ENCODE results near the gene ARID2.

- TF ChIP-seq SP1 (IDR thresholded peaks at IDR 0.05) (no peak), CTCF (IDR thresholded peaks at IDR 0.05; ENCODE audit: low read depth, low read length, missing input control) (no peak), MAX (IDR thresholded peaks at IDR 0.05) (no peak), ATF3 (IDR thresholded peaks at IDR 0.05) (no peak), YY1 (IDR thresholded peaks at IDR 0.05) (no peak), HNF4G (IDR thresholded peaks at IDR 0.05) (no peak), FOXA2 (IDR thresholded peaks at IDR 0.05) (no peak), FOXA1 (IDR thresholded peaks at IDR 0.05) (no peak), ZBTB33 (IDR thresholded peaks at IDR 0.05) (no peak), RAD21 (IDR thresholded peaks at IDR 0.05) (no peak), REST (IDR thresholded peaks at IDR 0.05) (no peak), EGR1 (IDR thresholded peaks at IDR 0.05; ENCODE audit: low read depth in 2 of 2) (no peak), JUND (IDR thresholded peaks at IDR 0.05) (no peak)
Observed at GRCh38 chr12:45704968-45705367, 24.5 kb upstream of the ARID2 start.
